CD4-positive, alpha-beta T cell treated with Interleukin-2 at 100 ng/mL for 4 hours (primary cell): ENCODE results near the gene PRSS16.

Source experiments
- DNase-seq: peaks from one replicate; pipeline ENCODE4 v3.0.0-alpha.2; 2020; ENCODE audit warnings: low spot score

The PRSS16 gene

DNA sequence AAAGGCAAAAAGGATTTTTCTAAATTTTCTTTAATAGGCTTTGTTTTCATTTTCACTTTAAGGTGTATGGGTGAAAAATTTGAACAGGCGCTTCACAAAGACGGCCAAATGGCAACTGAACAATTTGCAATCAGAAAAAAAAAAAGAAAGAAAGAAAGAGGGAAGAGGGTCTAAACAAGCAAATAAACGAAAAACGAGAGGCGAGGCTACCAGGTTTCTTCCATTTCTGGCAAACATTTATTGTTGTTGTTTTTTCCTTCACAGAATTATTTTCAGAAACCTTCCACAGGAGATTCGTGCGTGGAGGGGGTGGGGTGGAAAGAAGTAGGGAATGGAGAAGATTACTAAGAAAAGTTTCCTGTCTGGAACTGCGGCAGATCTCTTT lies 40.2 kb downstream of the PRSS16 start:
- DNase-seq = no peak

DNA sequence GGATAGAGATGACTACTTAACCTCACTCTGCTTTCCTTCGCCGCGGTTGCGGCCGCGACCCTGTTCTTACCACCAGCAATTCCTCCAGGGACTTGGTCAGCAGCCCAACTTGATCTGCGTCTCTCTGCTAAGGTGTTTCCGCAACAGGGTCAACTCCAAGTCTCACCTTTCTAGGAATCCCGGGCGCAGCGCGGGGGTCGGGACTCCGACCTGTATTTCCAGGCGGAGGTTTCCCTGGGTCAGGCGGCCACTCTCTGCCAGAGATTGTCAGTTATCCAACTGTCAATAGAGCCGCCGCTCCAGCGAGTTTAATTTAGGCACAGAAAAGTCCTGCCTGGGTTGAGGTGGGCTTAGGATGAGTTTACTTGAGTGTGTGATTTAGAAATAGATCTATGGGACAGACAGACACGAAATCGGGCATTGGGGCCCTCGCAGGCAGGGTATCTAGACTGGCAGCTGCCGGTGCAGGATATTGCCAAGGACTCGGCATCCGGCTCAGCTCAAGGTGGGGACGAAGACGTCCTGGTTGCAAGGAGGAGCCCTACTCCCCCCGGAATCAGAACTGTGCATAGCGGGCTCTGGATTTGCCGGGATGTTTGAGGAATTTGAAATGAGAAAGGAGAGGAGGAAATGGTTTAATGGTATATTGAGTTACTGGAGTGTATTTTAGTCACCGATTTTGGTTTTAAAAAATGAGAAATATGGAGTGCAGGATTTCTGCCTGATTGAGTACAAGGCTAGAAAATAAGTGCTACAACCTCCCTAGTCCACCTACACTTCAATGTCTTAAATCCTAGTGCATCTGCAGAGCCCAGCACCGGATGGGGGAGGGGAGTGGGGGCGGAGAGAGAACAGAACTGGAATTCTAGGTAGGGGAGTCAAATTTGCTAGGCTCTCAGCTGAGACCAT lies 40.9 kb downstream of the PRSS16 start:
- DNase-seq = no peak

DNA sequence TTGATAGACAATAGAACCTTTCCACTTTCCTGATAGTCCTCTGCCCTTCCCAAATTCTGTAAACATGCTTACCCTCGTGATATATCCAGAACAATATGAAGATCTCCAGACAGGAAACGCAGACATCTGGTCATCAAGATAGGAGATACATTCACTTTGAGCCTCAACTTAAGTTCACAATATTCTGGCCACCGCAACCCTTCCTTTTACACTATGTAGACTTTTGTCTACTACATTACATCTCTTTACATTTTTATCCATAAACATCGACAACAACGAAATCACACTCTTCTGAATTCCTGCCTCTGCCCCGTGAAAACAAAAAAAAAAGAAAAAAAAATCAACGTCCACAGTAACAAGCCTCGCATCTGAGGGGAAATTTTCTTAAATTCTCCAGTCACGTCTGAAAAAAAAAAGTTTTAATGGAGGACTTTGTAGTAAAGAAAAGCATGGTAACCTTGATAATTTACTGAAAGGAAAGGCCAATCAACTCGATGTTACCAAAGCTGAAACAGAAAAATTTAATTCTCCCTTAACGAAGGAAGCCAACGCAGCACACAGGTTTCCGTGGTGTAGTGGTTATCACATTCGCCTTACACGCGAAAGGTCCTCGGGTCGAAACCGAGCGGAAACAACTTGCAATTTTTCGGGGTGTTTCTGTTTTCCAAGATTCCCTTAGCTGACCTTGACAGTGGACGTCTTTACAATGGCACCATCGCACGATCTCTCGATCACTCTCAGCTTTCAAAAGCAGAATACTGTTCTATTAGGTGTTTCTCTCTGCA lies 42.8 kb downstream of the PRSS16 start:
- no peak for DNase-seq

DNA sequence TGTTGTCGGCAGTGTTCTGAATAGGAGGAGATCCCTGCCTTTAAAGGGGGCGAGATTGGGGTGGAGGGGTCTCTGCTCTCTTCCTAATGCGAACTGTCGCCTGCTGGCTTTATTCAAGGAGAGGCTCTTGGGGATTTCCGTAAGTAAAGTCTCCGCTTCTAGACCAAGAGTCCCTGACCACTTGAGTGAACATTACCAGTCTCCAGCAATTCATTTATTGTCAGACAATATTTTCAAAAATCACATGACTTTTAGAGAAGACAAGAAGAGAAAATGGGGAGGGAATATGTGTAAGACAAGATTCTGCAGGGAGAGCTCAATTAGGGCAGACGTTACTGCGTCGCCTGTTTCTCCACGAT lies 43.3 kb downstream of the PRSS16 start:
- no peak for DNase-seq

DNA sequence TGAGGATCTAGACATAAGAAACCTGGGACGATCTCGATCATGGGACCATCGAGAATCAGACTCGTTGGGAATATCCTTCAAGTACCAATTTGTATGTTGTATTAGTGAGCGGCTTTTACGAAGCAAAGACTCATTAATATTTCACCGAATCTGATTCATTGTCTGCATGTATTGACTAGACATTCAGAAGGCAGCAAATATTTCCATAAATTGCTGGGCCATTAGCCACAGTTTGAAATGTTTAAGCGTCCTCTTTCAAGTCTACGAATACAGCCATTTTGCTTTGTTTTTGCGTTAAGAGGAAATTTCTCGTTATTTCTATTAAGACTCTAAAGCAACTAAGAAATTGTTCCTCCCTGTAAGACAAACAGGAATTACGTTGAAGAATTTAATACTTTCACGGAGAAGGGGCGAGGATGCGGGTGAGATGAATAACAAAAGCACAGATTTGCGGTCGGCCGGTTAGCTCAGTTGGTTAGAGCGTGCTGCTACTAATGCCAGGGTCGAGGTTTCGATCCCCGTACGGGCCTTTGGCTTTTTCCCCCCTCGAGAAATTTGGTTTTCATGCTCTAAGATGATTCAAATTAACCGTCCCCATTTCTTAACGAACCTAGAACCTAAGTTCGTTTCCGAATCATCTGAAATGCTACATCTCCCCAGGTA lies 46.1 kb downstream of the PRSS16 start:
- DNase-seq = no peak

DNA sequence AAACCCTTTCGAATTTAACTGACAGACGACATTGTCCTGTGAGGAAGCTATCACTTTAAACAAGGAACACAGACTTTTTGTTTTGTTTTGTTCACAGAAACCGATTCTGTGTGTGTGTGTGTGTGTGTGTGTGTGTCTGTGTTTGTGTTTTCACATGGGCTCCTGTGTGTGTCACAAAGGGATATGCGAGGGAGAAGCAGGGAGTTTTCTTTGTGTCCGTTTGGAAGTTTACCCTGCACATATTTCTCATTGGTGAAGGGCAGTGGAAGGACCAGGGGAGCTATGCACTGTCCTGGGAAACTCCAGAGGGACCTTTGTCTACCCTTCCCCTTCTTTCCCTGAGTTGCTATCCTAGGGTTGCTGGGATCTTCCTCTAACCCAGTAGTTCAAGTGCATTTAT lies 46.9 kb downstream of the PRSS16 start:
- no peak for DNase-seq

DNA sequence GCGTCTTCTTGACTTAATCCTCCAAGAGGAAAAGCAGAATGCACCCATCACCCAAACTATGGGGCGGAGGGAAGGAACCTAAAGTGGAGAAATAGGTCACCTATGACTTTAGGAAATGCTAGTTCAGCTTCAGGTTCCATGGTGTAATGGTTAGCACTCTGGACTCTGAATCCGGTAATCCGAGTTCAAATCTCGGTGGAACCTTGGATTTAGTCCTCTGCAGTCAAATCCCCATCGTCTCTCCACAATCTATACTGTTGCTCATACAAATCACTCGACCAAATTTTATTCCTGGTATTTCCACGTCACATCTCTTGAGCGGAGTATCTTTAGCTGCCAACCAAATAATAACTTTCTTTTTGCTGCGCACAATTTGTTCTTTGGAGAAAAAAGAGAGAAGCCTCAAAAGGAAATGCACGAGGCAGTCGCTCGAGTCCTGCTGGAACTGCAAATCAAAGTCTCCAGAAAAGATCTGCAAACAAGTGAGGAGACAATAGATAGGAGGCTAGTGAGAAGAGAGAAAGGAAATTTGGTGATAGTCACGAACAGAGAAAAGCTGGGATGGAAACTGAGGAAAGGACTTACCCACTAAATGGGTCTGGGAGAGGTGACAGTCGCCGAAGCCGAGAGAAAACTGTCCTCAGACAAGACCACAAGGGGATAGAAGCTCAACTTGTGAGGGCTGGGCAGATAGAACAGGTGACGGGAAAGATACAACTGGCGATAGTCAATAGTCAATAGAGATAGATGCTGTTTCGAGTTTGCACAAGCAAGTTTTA lies 48.0 kb downstream of the PRSS16 start:
- no peak for DNase-seq

DNA sequence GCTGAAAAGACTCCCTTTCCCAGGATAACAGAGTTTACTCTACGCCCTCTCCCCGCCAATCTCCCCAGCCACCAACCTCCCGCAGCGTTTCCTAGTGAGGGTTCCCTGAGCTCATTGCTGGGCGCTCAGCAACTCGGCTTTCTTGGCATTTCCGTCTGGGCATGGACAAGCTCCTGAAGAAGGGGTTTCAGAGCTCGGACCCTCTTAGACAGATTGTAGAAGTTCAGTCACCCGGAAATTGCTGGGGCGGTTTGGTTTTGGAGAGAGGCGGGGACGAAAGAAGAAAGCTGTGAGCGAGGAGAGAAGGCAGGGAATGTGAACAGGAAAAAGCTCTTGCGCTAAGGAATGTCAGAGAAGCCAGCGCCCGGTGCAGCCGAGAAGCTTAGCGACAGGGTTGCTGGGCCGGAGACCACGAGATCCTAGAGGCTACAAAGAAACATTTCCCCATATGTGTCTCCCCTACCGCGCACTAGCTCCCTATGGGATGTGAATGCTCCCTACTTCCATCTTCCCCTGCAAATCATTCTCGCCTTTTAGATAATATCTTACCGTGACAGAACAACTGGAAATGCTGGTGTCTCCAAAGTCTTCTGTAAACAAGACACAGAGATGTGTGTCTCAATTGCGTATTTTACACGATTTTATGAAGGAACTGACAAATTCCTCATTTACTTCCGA lies 48.7 kb downstream of the PRSS16 start:
- DNase-seq = no peak

DNA sequence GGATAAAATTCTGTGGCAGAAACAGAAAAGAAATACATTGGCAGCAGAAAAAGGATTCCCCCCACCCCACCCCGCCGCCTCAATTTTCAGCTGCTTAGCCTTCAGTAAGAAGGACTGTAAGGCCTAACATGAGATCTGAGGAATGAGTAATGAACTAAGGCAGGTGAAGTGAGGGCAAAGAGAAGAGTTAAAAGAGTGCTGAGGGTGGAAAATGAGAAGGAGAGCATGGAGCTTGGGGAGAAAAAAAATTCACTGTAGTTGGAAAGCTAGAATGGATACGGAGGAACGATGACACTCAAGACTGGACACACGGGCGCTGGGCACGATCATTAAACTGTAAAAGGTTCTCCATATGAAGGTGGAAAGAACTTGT lies 50.0 kb downstream of the PRSS16 start:
- DNase-seq = no peak

DNA sequence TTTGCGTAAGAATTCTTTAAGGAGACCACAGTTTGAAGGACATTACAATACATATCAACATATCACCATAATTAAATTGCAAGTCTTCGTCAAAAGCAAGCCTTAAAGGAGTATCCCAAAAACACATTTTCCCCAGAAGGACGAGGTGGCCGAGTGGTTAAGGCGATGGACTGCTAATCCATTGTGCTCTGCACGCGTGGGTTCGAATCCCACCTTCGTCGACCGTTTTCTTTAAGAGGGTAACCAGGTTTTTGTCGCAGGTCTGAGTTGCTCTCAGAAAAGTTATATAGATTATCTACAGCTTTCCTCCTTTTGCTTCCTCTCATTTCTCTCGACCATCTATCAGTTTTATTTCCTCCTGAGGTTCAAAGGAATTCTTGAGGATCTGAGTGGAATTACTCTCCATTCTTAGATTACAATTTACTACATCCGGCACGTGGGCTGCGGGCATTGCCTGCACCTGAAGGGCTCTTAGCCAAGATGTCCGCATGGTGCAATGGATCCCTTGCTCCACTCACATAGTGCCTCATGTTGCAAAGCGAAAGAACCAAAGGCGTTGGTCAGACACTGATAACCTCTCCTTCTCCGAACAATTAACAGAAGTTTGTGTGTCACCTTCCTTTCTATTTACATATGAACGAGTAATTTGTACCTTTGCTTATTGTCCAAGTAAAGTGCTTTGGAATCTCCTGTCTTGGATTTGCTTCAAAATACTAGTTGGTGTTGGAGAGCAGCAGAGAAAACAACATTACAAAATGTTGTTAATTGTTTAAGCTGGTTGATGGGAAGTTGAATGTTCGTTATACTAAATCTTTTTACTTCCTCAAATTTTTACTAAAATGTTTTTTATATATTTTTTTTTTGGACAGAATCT lies 50.6 kb downstream of the PRSS16 start:
- no peak for DNase-seq

DNA sequence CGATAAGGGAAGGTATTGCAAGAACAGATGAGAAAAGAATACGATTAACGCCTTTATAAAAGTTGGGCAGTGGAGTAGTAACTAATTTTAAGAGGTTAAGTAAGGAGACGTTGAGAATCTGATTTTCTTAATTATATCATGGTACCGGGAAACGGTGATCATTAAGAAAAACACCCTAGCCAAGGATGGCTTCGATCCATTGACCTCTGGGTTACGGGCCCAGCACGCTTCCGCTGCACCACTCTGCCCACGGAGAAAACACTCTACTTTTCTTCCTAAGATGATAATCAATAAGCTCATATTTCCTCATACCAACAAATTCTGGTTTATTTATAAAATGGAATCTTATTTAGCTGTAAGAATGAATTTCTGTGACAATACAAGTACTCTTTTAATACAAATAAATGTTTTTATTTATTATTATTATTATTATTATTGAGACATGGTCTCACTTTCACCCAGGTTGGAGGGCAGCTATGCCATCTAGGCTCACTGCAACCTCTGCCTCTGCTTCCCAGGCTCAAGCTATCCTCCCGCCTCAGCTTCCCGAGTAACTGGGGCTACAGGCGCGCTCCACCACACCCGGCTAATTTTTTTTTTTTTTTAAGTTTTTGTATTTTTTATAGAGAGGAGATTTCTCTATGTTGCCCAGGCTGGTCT lies 56.2 kb downstream of the PRSS16 start:
- DNase-seq = no peak
